Renal cortex interstitium (tissue), 11 donors: ENCODE results near the gene TOX3. TPM values are rescaled to one million over a fixed set of nuclear protein-coding genes. Genes with fewer than 3 reads are reported as not detected.

Experiments used
- DNase-seq, 11 donors: peaks; one replicate each; pipeline ENCODE4 v3.0.0-alpha.2; 2013; ENCODE audit warnings: low read depth in 9 of 11, low spot score in 4 of 11; ENCODE audit errors: extremely low read depth in 1 of 11
- polyA plus RNA-seq, 3 donors: library from polyadenylated mRNA; unstranded; fragments of 120-200 nt; gene quantifications; one replicate each; pipeline ENCODE4 v1.2.1, GENCODE V29; 2013; ENCODE audit not compliant: insufficient read length in 3 of 3

TOX3 gene
- polyA plus RNA-seq, 3 donors: 28.5 to 32.5 (median 31.7) TPM

GRCh38 chr16:52569701-52570100 lies 22.8 kb upstream of the TOX3 start:
- no peak for DNase-seq

GRCh38 chr16:52568983-52569690 lies 22.2 kb upstream of the TOX3 start:
- no peak for DNase-seq

GRCh38 chr16:52568495-52568894 lies 21.6 kb upstream of the TOX3 start:
- no peak for DNase-seq

GRCh38 chr16:52567193-52567592 lies 20.2 kb upstream of the TOX3 start:
- no peak for DNase-seq

- no peak for DNase-seq
Measured at GRCh38 chr16:52563767-52564611, 17.0 kb upstream of the TOX3 start.

GRCh38 chr16:52562770-52563169 lies 15.8 kb upstream of the TOX3 start:
- DNase-seq: no peak

GRCh38 chr16:52561910-52562741 lies 15.2 kb upstream of the TOX3 start:
- no peak for DNase-seq

- no peak for DNase-seq
Measured at GRCh38 chr16:52558448-52558847, 11.5 kb upstream of the TOX3 start.

- DNase-seq: no peak
Measured at GRCh38 chr16:52557236-52557635, 10.3 kb upstream of the TOX3 start.

GRCh38 chr16:52556083-52556482 lies 9.1 kb upstream of the TOX3 start:
- DNase-seq: no peak

- DNase-seq: no peak
Measured at GRCh38 chr16:52555572-52555971, 8.6 kb upstream of the TOX3 start.

- no peak for DNase-seq
Measured at GRCh38 chr16:52554334-52554733, 7.4 kb upstream of the TOX3 start.

- no peak for DNase-seq
Measured at GRCh38 chr16:52553322-52553721, 6.4 kb upstream of the TOX3 start.

- DNase-seq: no peak
Measured at GRCh38 chr16:52552643-52553042, 5.7 kb upstream of the TOX3 start.

- DNase-seq: no peak
Measured at GRCh38 chr16:52549011-52549692, 2.2 kb upstream of the TOX3 start.

- no peak for DNase-seq
Measured at GRCh38 chr16:52548261-52549010, 1.5 kb upstream of the TOX3 start.

GRCh38 chr16:52547834-52548215 lies 882 bp upstream of the TOX3 start:
- no peak for DNase-seq

- no peak for DNase-seq
Measured at GRCh38 chr16:52546291-52547003, 496 bp downstream of the TOX3 start.
